Natural killer cell treated with Interleukin-12 subunit alpha and Interleukin-12 subunit beta and Interleukin-15 and Interleukin-18, amount 100 ng/mL, for 72 hours (primary cell): ENCODE data around the gene FOLR3. TPM values are rescaled to one million over a fixed set of nuclear protein-coding genes. Genes with fewer than 3 reads are reported as not detected.
"Not testable (repeated sequence)": the region's sequence is repeated elsewhere in the genome, so short reads cannot be mapped to it uniquely, and the experiment has no call there.

Experiments used
- ATAC-seq, 2 donors: fragments of 150-1000 bp; cut with Tn5 transposase in 1 of 2; sonication (Bioruptor Pico), chemical (Tn5 transposase) in 1 of 2; 2 replicates each; pipeline ENCODE4 v1.10.0; 2021
- DNase-seq: peaks from one replicate; pipeline ENCODE4 v3.0.0; 2022; ENCODE audit warnings: low spot score
- H3K27ac Mint-ChIP-seq, 2 donors: 1 replicate in 1 of 2; 2 replicates in 1 of 2; pipeline ENCODE4 v1.8.0; 2022; ENCODE audit warnings: mixed read lengths in 2 of 2, mild to moderate bottlenecking in 1 of 2, moderate library complexity in 1 of 2
- H3K27me3 Mint-ChIP-seq, 2 donors: 1 replicate in 1 of 2; 2 replicates in 1 of 2; pipeline ENCODE4 v1.8.0; 2022; ENCODE audit warnings: mixed read lengths in 2 of 2
- H3K36me3 Mint-ChIP-seq: one replicate; pipeline ENCODE4 v1.8.0; 2022; ENCODE audit warnings: mixed read lengths
- H3K4me1 Mint-ChIP-seq, 2 donors: 1 replicate in 1 of 2; 2 replicates in 1 of 2; pipeline ENCODE4 v1.8.0; 2022; ENCODE audit warnings: low read depth in 2 of 2, mixed read lengths in 2 of 2, mild to moderate bottlenecking in 1 of 2
- H3K4me3 Mint-ChIP-seq: one replicate; pipeline ENCODE4 v1.8.0; 2022; ENCODE audit warnings: mixed read lengths
- H3K9me3 Mint-ChIP-seq: 2 replicates; pipeline ENCODE4 v1.8.0; 2022; ENCODE audit warnings: mixed read lengths
- total RNA-seq, 2 donors: library from RNA; stranded (reverse); gene quantifications; one replicate each; pipeline ENCODE4 v1.2.3, GENCODE V29; 2022

FOLR3 gene
- total RNA-seq, 2 donors from 2014 or later: not detected

GRCh38 chr11:72155751-72156150 is 20.2 kb downstream of the FOLR3 start:
- no peaks in the 10 kb centered on the region for H3K4me1 Mint-ChIP-seq
- ATAC-seq (no peak), DNase-seq (no peak)
- H3K27ac Mint-ChIP-seq: no peak overlapping the region
- H3K27me3 Mint-ChIP-seq: peaks cover 16 to 18% of the 10 kb centered on the region in 2 donors
- no peak overlapping the region for H3K4me3 Mint-ChIP-seq
- no peaks in the 10 kb centered on the region for H3K36me3 Mint-ChIP-seq
- H3K9me3 Mint-ChIP-seq: no peaks in the 10 kb centered on the region

GRCh38 chr11:72157131-72157530 is 21.6 kb downstream of the FOLR3 start:
- no peak overlapping the region for H3K27ac Mint-ChIP-seq
- DNase-seq (no peak), ATAC-seq (no peak)
- no peaks in the 10 kb centered on the region for H3K36me3 Mint-ChIP-seq
- H3K9me3 Mint-ChIP-seq: no peaks in the 10 kb centered on the region
- peaks cover 21 to 32% of the 10 kb centered on the region in 2 donors for H3K27me3 Mint-ChIP-seq
- no peaks in the 10 kb centered on the region for H3K4me1 Mint-ChIP-seq
- H3K4me3 Mint-ChIP-seq: no peak overlapping the region

GRCh38 chr11:72160319-72160718 is 24.8 kb downstream of the FOLR3 start:
- DNase-seq (no peak), ATAC-seq (no peak)
- Mint-ChIP-seq H3K36me3 (no peaks in the 10 kb centered on the region), H3K27ac (no peak overlapping the region), H3K4me1 (no peaks in the 10 kb centered on the region), H3K27me3 (peaks cover 17 to 42% of the 10 kb centered on the region in 2 donors), H3K9me3 (no peaks in the 10 kb centered on the region), H3K4me3 (no peak overlapping the region)

- no peak overlapping the region for H3K4me3 Mint-ChIP-seq
- peaks cover 17 to 42% of the 10 kb centered on the region in 2 donors for H3K27me3 Mint-ChIP-seq
- no peaks in the 10 kb centered on the region for H3K36me3 Mint-ChIP-seq
- no peaks in the 10 kb centered on the region for H3K4me1 Mint-ChIP-seq
- H3K9me3 Mint-ChIP-seq: no peaks in the 10 kb centered on the region
- no peak for ATAC-seq
- no peak for DNase-seq
- no peak overlapping the region for H3K27ac Mint-ChIP-seq
Measured at GRCh38 chr11:72162891-72163492, 27.5 kb downstream of the FOLR3 start.

GRCh38 chr11:72164187-72164586 is 28.7 kb downstream of the FOLR3 start:
- H3K4me3 Mint-ChIP-seq, H3K4me1 Mint-ChIP-seq, H3K9me3 Mint-ChIP-seq, DNase-seq, H3K36me3 Mint-ChIP-seq, H3K27ac Mint-ChIP-seq, ATAC-seq: not testable (repeated sequence)
- peaks cover 11 to 36% of the 10 kb centered on the region in 2 donors for H3K27me3 Mint-ChIP-seq

GRCh38 chr11:72169046-72169555 is 33.6 kb downstream of the FOLR3 start:
- not testable (repeated sequence) for H3K27ac Mint-ChIP-seq, H3K4me3 Mint-ChIP-seq
- H3K4me1 Mint-ChIP-seq: peaks cover 0 to 10% of the 10 kb centered on the region in 2 donors

GRCh38 chr11:72169754-72170153 is 34.2 kb downstream of the FOLR3 start:
- H3K36me3 Mint-ChIP-seq, DNase-seq, ATAC-seq, H3K9me3 Mint-ChIP-seq, H3K27me3 Mint-ChIP-seq, H3K4me3 Mint-ChIP-seq: not testable (repeated sequence)
- Mint-ChIP-seq H3K27ac (peak overlapping the region in 1 of 2 donors; percentile 20), H3K4me1 (peaks cover 0 to 10% of the 10 kb centered on the region in 2 donors)

More at GRCh38 chr11:72169046-72169555, 33.6 kb downstream of the FOLR3 start:
- H3K36me3 Mint-ChIP-seq, H3K27me3 Mint-ChIP-seq, ATAC-seq, H3K9me3 Mint-ChIP-seq, DNase-seq: not testable (repeated sequence)

GRCh38 chr11:72172043-72172442 is 36.5 kb downstream of the FOLR3 start:
- peaks cover 0 to 10% of the 10 kb centered on the region in 2 donors for H3K4me1 Mint-ChIP-seq
- ATAC-seq: peak in 1 of 2 donors; percentile 48
- H3K9me3 Mint-ChIP-seq, H3K4me3 Mint-ChIP-seq, DNase-seq, H3K36me3 Mint-ChIP-seq, H3K27me3 Mint-ChIP-seq, H3K27ac Mint-ChIP-seq: not testable (repeated sequence)

GRCh38 chr11:72173291-72173690 is 37.8 kb downstream of the FOLR3 start:
- Mint-ChIP-seq H3K4me1 (peaks cover 0 to 10% of the 10 kb centered on the region in 2 donors), H3K27ac (no peak overlapping the region), H3K9me3 (no peaks in the 10 kb centered on the region), H3K4me3 (no peak overlapping the region), H3K27me3 (peaks cover 0 to 2% of the 10 kb centered on the region in 2 donors), H3K36me3 (no peaks in the 10 kb centered on the region)
- no peak for DNase-seq
- ATAC-seq: no peak

GRCh38 chr11:72174302-72175070 is 39.0 kb downstream of the FOLR3 start:
- no peak overlapping the region for H3K27ac Mint-ChIP-seq
- ATAC-seq (no peak), DNase-seq (no peak)
- H3K36me3 Mint-ChIP-seq: no peaks in the 10 kb centered on the region
- H3K27me3 Mint-ChIP-seq: peaks cover 0 to 2% of the 10 kb centered on the region in 2 donors
- no peak overlapping the region for H3K4me3 Mint-ChIP-seq
- H3K9me3 Mint-ChIP-seq: no peaks in the 10 kb centered on the region
- peaks cover 0 to 9% of the 10 kb centered on the region in 2 donors for H3K4me1 Mint-ChIP-seq

GRCh38 chr11:72177656-72178055 is 42.1 kb downstream of the FOLR3 start:
- Mint-ChIP-seq H3K4me3 (no peak overlapping the region), H3K27me3 (peaks cover 10 to 16% of the 10 kb centered on the region in 2 donors), H3K36me3 (no peaks in the 10 kb centered on the region), H3K4me1 (no peaks in the 10 kb centered on the region), H3K27ac (no peak overlapping the region), H3K9me3 (no peaks in the 10 kb centered on the region)
- DNase-seq: no peak
- no peak for ATAC-seq

- H3K27me3 Mint-ChIP-seq: peaks cover 17 to 20% of the 10 kb centered on the region in 2 donors
- H3K27ac Mint-ChIP-seq: no peak overlapping the region
- DNase-seq (no peak), ATAC-seq (no peak)
- H3K36me3 Mint-ChIP-seq: no peaks in the 10 kb centered on the region
- H3K4me3 Mint-ChIP-seq: no peak overlapping the region
- peaks cover 4 to 6% of the 10 kb centered on the region in 2 donors for H3K4me1 Mint-ChIP-seq
- no peaks in the 10 kb centered on the region for H3K9me3 Mint-ChIP-seq
Measured at GRCh38 chr11:72179049-72179803, 43.7 kb downstream of the FOLR3 start.

- no peak for DNase-seq
- H3K36me3 Mint-ChIP-seq: no peaks in the 10 kb centered on the region
Measured at GRCh38 chr11:72179804-72180396, 44.4 kb downstream of the FOLR3 start.

More at GRCh38 chr11:72179804-72180396, 44.4 kb downstream of the FOLR3 start:
- Mint-ChIP-seq H3K4me3 (no peak overlapping the region), H3K27me3 (peaks cover 17 to 20% of the 10 kb centered on the region in 2 donors), H3K9me3 (no peaks in the 10 kb centered on the region), H3K27ac (no peak overlapping the region), H3K4me1 (peaks cover 4 to 6% of the 10 kb centered on the region in 2 donors)
- no peak for ATAC-seq
